ENCODE results near the gene CAMK2N1. TPM values are rescaled to one million over a fixed set of nuclear protein-coding genes. Genes with fewer than 3 reads are reported as not detected.

The CAMK2N1 gene
- total RNA-seq, 3 donors from 2014 or later = 162 to 274 (median 163) TPM

GRCh38 chr1:20454004-20454403 lies 32.0 kb downstream of the CAMK2N1 start:
- TF ChIP-seq CTCF (IDR thresholded peaks at IDR 0.05) = no peak
- Histone ChIP-seq H3K9me3 (no peaks in the 10 kb centered on the region), H3K4me3 (no peak overlapping the region), H3K36me3 (ENCODE audit: low read depth) (no peaks in the 10 kb centered on the region), H3K4me1 (ENCODE audit: low read depth) (no peaks in the 10 kb centered on the region)
- DNase-seq (no peak), ATAC-seq (no peak)
- intact Hi-C loops (cut with DNase I, micrococcal nuclease) = no loop called here

- ATAC-seq (no peak), DNase-seq (no peak)
- intact Hi-C loops (cut with DNase I, micrococcal nuclease) = no loop called here
- Histone ChIP-seq H3K4me1 (ENCODE audit: low read depth) (no peaks in the 10 kb centered on the region), H3K4me3 (no peak overlapping the region), H3K9me3 (no peaks in the 10 kb centered on the region), H3K36me3 (ENCODE audit: low read depth) (no peaks in the 10 kb centered on the region)
- TF ChIP-seq CTCF (IDR thresholded peaks at IDR 0.05) = no peak
These were observed 36.2 kb downstream of the CAMK2N1 start for GRCh38 chr1:20449735-20450311.

- Histone ChIP-seq H3K9me3 (no peaks in the 10 kb centered on the region), H3K4me1 (ENCODE audit: low read depth) (no peaks in the 10 kb centered on the region), H3K36me3 (ENCODE audit: low read depth) (no peaks in the 10 kb centered on the region), H3K4me3 (no peak overlapping the region)
- intact Hi-C loops (cut with DNase I, micrococcal nuclease) = no loop called here
- ATAC-seq (no peak), DNase-seq (no peak)
- no peak for TF ChIP-seq CTCF (IDR thresholded peaks at IDR 0.05)
These were observed 37.3 kb downstream of the CAMK2N1 start for GRCh38 chr1:20448671-20449071.

GRCh38 chr1:20447794-20448193 lies 38.2 kb downstream of the CAMK2N1 start:
- intact Hi-C loops (cut with DNase I, micrococcal nuclease) = no loop called here
- no peak for TF ChIP-seq CTCF (IDR thresholded peaks at IDR 0.05)
- no peak for DNase-seq

GRCh38 chr1:20446796-20447195 lies 39.2 kb downstream of the CAMK2N1 start:
- Histone ChIP-seq H3K4me3 (no peak overlapping the region), H3K9me3 (no peaks in the 10 kb centered on the region), H3K4me1 (ENCODE audit: low read depth) (no peaks in the 10 kb centered on the region), H3K36me3 (ENCODE audit: low read depth) (no peaks in the 10 kb centered on the region)
- intact Hi-C loops (cut with DNase I, micrococcal nuclease) = no loop called here
- ATAC-seq (no peak), DNase-seq (no peak)
- TF ChIP-seq CTCF (IDR thresholded peaks at IDR 0.05) = no peak

More at GRCh38 chr1:20447794-20448193, 38.2 kb downstream of the CAMK2N1 start:
- ATAC-seq = no peak
- Histone ChIP-seq H3K4me3 (no peak overlapping the region), H3K4me1 (ENCODE audit: low read depth) (no peaks in the 10 kb centered on the region), H3K36me3 (ENCODE audit: low read depth) (no peaks in the 10 kb centered on the region), H3K9me3 (no peaks in the 10 kb centered on the region)

GRCh38 chr1:20445956-20446355 lies 40.1 kb downstream of the CAMK2N1 start:
- Histone ChIP-seq H3K4me1 (ENCODE audit: low read depth) (no peaks in the 10 kb centered on the region), H3K36me3 (ENCODE audit: low read depth) (no peaks in the 10 kb centered on the region), H3K9me3 (no peaks in the 10 kb centered on the region), H3K4me3 (no peak overlapping the region)
- DNase-seq (no peak), ATAC-seq (no peak)
- no peak for TF ChIP-seq CTCF (IDR thresholded peaks at IDR 0.05)
- intact Hi-C loops (cut with DNase I, micrococcal nuclease) = no loop called here

Measured in mucosa of descending colon (tissue), 3 donors.